SJCRH30 (cell line): Measurements from ENCODE around the gene B4GALT3. TPM values are rescaled to one million over a fixed set of nuclear protein-coding genes. Genes with fewer than 3 reads are reported as not detected.
A peak's percentile ranks its signal among the peaks of the same experiment; 100 is the strongest.

ENCODE experiments used
- DNase-seq, 2 experiments: peaks; one replicate each; pipeline ENCODE4 v3.0.0-alpha.2; 2015 to 2020
- H3K27ac ChIP-seq: fragments of 250-450 bp; sonication (Bioruptor Pico); 2 replicates; pipeline ENCODE4 v1.5.1; 2020; ENCODE audit warnings: mild to moderate bottlenecking, moderate library complexity
- H3K27me3 ChIP-seq: fragments of 250-450 bp; sonication (Bioruptor Pico); 2 replicates; pipeline ENCODE4 v1.5.1; 2020; ENCODE audit warnings: mild to moderate bottlenecking, moderate library complexity
- H3K36me3 ChIP-seq: fragments of 250-450 bp; sonication (Bioruptor Pico); 2 replicates; pipeline ENCODE4 v1.5.1; 2020; ENCODE audit warnings: mild to moderate bottlenecking, moderate library complexity
- H3K4me1 ChIP-seq: fragments of 250-450 bp; sonication (Bioruptor Pico); 2 replicates; pipeline ENCODE4 v1.5.1; 2020; ENCODE audit warnings: mild to moderate bottlenecking, moderate library complexity
- H3K4me3 ChIP-seq: fragments of 250-450 bp; sonication (Bioruptor Pico); 2 replicates; pipeline ENCODE4 v1.5.1; 2020; ENCODE audit warnings: mild to moderate bottlenecking, moderate library complexity
- H3K9me3 ChIP-seq: fragments of 250-450 bp; sonication (Bioruptor Pico); replicated peaks from 2 replicates; pipeline ENCODE4 v1.5.1; 2020; ENCODE audit warnings: mild to moderate bottlenecking, moderate library complexity
- total RNA-seq: library from RNA; depleted of rRNA; stranded (reverse); fragments of >200 nt; shearing (Covaris generic); gene quantifications from 2 replicates; pipeline ENCODE4 v1.2.3, GENCODE V29; 2014

The B4GALT3 gene
- total RNA-seq, 1 experiment from 2014 or later = 31.4 TPM

DNA sequence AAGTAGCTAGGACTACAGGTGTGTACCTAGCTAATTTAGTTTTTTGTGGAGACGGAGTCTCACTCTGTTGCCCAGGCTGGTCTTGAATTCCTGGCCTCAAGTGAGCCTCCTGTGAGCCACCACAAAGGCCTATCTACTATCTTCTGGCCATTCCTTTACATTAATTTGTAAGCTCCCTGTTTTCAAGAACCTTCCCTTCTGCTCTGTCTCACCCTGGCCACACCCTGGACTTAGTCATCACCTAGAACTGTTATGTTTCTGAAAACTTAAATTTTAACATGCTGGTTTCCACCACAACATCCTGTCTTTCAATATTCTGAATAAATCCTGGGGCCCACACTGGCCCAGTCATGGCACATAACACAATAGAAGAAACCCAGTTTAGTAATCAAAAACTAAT lies 4.9 kb upstream of the B4GALT3 start:
- Histone ChIP-seq H3K27ac (no peak overlapping the region), H3K36me3 (no peaks in the 10 kb centered on the region), H3K4me1 (peaks cover 14% of the 10 kb centered on the region), H3K4me3 (no peak overlapping the region), H3K27me3 (no peaks in the 10 kb centered on the region), H3K9me3 (no peaks in the 10 kb centered on the region)
- DNase-seq = no peak

DNA sequence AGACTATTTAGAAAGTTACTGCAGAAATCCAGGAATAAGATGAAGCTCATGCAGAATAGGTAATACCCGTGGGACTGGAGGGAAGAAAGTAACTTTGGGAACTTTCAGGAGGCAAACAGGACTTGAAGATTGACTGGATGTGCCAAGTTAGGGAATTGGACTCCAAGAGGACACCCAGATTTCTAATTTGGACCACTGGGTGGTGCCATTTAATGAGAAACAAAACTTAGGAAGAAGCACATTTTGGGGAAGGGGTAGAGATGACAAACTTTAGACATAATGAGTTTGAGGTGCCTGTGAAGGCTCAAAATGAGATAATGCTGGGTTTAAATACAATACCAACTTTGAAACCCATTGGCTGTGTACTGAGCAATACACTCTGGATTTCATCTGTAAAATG lies 3.3 kb upstream of the B4GALT3 start:
- Histone ChIP-seq H3K27me3 (no peaks in the 10 kb centered on the region), H3K27ac (no peak overlapping the region), H3K36me3 (no peaks in the 10 kb centered on the region), H3K4me1 (peaks cover 8% of the 10 kb centered on the region), H3K4me3 (no peak overlapping the region), H3K9me3 (no peaks in the 10 kb centered on the region)
- DNase-seq = peak in 1 of 2 experiments; percentile 37

DNA sequence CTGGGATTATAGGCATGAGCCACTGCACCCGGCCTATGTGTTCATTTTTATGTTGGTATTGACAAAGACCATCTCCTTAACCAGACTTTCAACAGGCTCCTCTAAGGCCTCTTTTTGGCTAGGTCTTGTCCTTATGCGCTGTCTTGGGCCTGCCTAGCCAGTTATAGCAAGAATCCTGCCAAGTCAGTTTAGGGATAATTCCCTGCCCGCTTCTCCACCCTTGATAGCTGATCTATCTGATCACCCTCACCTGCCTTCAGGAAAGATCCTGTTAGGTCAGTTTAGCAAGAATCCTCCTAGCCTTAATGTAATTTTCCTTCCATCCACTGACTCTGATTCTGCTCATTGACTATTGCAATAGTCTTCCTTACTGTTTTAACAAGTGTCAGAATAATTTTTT lies 2.4 kb upstream of the B4GALT3 start:
- DNase-seq = no peak
- Histone ChIP-seq H3K27ac (no peak overlapping the region), H3K36me3 (no peaks in the 10 kb centered on the region), H3K27me3 (no peaks in the 10 kb centered on the region), H3K4me1 (peaks cover 2% of the 10 kb centered on the region), H3K9me3 (no peaks in the 10 kb centered on the region), H3K4me3 (no peak overlapping the region)

DNA sequence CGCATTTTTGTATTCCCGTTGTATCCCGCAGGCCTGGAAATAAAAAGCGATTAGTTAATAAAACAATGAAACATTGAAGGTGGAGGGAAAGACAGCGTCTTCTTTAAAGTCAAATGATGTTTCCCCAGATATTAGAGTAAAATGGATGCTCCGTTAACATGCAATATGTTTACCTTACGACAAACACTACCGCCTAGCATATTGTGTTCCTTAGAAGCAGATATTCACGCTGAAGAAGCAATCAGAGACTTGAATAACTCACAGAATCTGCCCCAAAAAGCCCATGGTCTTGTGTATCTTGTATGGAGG lies 583 bp upstream of the B4GALT3 start:
- H3K9me3 ChIP-seq = no peaks in the 10 kb centered on the region
- no peaks in the 10 kb centered on the region for H3K4me1 ChIP-seq
- H3K27me3 ChIP-seq = no peaks in the 10 kb centered on the region
- peak overlapping the region; percentile 78 for H3K4me3 ChIP-seq
- H3K36me3 ChIP-seq = peaks cover 10% of the 10 kb centered on the region
- no peak for DNase-seq
- H3K27ac ChIP-seq = peak overlapping the region; percentile 65; the same call in 1 of the 2 replicates

DNA sequence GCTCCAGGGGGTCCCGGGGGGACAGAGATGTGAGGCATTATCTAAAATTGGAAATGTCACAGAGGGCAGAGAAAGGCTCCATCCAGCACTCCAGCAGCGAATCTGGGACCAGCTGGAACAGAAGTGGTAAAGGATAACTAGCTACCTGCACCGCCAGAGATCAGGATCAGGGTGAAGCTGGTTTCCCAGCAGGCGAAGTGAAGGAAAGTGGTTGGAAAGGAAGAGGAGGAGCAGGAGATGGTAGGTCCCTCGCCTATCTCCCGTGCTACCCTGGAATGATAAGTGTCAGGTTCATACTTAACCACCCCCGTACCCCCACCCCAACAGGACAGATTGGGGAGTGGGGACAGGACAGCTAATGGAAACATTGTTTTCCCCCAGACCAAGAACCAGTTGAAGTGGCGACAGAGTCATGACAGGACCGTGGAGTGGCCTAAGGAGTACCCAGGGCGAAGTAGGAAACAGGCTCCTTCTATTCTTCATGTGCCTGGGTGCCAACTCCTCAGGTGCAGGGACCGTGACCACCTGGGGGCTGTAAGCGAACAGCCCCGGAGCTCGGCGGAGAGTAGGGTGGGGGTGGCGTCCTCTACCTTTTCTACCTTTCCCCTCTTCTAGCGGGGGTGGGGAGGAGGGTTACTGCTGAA lies 717 bp downstream of the B4GALT3 start:
- Histone ChIP-seq H3K27ac (peak overlapping the region; percentile 65; the same call in 1 of the 2 replicates), H3K4me1 (no peaks in the 10 kb centered on the region), H3K27me3 (no peaks in the 10 kb centered on the region), H3K4me3 (peak overlapping the region; percentile 78), H3K9me3 (no peaks in the 10 kb centered on the region), H3K36me3 (peaks cover 23% of the 10 kb centered on the region)
- DNase-seq = no peak

DNA sequence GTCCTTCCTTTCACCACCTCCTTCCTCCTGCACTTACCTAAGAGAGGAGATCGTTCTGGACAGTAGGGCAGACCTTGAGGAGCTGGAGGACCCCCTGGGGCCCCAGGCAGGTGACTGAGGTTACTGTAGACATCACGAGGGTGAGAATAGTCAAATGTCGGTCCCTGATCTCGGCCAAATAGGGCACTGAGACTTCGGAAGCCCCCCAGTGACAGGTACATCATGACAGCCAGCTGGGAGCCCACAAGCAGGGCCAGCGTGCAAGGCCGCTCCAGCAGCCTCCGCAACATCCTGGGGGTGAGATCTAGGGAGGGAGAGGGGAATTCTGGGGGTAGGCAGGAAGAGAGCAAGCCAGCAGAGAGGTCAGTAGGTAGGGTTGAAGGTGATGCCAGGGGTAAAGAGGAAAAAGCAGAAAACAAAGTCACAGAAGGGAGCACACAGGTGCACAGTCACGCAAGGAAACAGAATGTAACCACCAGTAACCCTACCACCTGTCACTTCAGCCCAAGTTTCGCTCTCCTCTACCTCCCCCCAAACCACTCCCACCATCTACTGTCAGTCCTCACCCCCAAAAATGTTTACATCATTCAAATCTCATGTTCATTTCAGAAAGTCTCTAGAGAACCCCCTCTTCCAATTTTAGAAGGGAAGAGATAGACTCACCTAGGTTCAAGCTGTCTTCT lies 1.4 kb downstream of the B4GALT3 start:
- H3K36me3 ChIP-seq = peaks cover 27% of the 10 kb centered on the region
- no peak overlapping the region for H3K27ac ChIP-seq
- H3K4me3 ChIP-seq = no peak overlapping the region
- no peaks in the 10 kb centered on the region for H3K4me1 ChIP-seq
- no peaks in the 10 kb centered on the region for H3K9me3 ChIP-seq
- no peak for DNase-seq
- no peaks in the 10 kb centered on the region for H3K27me3 ChIP-seq

DNA sequence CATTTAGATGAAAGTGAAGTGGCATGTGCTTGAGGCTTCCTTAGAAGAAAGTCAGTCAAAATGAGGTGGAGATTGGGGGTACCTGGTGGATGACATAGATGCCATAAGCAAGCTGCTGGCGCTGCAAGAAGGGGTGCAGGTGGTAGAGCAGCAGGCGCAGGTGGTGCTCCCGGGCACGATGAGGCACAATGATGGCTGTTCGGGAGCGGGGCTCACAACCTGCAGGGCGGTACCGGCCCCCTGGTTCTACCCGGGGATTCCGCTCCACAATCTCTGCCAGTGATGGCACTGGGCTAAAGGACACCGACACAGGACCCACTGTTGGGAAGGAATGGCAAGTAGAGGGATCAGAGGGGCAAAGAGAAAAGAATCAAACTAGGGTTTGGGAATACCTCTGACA lies 2.4 kb downstream of the B4GALT3 start:
- Histone ChIP-seq H3K36me3 (peaks cover 27% of the 10 kb centered on the region), H3K4me1 (no peaks in the 10 kb centered on the region), H3K4me3 (no peak overlapping the region), H3K9me3 (no peaks in the 10 kb centered on the region), H3K27ac (no peak overlapping the region), H3K27me3 (no peaks in the 10 kb centered on the region)
- no peak for DNase-seq

DNA sequence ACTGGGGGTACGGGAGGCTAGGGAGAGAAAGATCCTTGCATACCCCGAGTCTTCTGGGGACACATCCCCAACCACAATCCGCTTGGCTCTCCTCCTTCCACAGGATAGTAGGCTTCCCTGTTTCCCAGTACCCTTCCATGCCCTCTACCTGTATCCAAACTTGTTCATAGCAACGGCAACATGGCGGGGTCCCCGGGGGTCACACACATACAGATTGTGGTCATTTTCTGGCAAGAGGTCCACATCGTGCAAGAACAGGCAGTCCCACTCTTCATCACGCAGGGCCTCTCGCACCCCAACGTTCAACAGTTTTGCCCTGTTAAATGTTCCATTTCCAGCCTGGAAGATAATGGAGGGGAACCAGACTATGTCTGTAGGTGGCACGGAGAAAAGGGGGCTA lies 3.6 kb downstream of the B4GALT3 start:
- Histone ChIP-seq H3K4me3 (no peak overlapping the region), H3K27me3 (no peaks in the 10 kb centered on the region), H3K27ac (no peak overlapping the region)

DNA sequence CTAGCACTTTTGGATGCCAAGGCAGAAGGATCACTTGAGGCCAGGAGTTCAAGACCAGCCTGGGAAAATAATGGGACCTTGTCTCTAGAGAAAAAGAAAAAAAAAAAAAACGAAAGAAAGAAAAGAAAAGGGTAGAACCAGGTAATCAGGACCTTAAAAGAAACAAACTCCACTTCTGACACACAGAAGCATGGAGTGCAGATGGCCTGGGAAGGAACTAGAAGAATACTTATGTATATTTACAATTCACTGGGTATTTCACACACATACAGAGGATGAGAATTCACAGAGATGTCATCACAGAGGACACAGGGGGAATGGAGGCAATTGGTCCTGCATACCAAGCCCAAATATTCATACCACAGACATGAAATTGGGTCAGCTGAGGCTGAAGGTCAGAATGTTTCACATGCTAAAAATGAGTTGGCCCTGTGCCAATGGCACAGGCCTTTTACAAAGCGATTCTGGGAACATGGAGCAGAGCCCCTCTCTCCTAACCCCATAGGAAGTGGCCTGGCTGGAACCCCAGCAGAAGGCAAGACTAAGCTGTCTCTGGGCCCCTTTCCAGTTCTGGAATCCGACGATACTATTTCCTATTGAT lies 4.4 kb downstream of the B4GALT3 start:
- H3K27ac ChIP-seq = no peak overlapping the region
- DNase-seq = no peak
- peaks cover 29% of the 10 kb centered on the region for H3K36me3 ChIP-seq
- no peaks in the 10 kb centered on the region for H3K4me1 ChIP-seq
- no peaks in the 10 kb centered on the region for H3K27me3 ChIP-seq
- no peaks in the 10 kb centered on the region for H3K9me3 ChIP-seq
- H3K4me3 ChIP-seq = no peak overlapping the region

More for the DNA sequence above, 3.6 kb downstream of the B4GALT3 start:
- Histone ChIP-seq H3K9me3 (no peaks in the 10 kb centered on the region), H3K36me3 (peaks cover 29% of the 10 kb centered on the region), H3K4me1 (no peaks in the 10 kb centered on the region)
- DNase-seq = no peak

DNA sequence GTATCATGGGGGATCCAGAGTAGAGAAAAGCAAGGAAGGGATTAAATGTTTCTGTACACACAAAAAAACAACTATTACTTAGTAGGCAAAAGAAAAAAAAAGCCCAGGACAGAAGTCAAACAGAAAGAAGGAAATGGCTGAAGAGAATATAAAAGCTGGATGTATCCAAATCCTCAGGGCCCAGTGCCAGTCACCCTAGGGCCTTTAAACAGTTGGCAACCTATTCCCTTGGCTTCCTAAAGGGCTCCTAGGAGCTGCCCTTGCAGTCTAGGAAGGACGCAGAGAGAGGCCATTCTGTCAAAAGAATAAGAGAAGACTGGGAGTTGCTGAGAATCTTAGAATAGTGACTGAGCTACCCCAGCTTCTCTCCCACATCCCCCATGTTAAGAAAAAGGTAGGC lies 5.0 kb downstream of the B4GALT3 start:
- Histone ChIP-seq H3K9me3 (no peaks in the 10 kb centered on the region), H3K27me3 (no peaks in the 10 kb centered on the region), H3K4me3 (no peak overlapping the region), H3K36me3 (peaks cover 29% of the 10 kb centered on the region), H3K27ac (no peak overlapping the region), H3K4me1 (no peaks in the 10 kb centered on the region)
- DNase-seq = no peak

DNA sequence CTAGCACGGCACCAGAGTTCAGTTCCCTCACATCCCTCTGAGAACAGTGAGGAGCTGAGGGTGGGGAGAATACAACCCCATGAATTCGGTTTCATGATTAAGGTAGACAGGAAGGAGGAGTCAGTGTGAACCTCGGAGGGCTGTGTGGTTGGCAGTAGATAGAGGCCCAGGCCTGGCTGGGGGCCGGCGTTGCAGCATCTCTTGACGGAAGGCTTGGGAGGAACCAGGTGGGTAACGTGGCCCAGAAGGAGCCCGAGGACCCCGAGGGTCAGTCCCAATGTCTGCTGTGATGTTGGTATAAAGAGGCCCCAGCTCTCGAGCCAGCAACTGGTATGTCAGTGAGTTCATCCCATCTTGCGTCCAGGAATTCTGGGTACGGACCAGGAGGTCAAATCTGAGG lies 5.6 kb downstream of the B4GALT3 start:
- no peak overlapping the region for H3K4me3 ChIP-seq
- peaks cover 29% of the 10 kb centered on the region for H3K36me3 ChIP-seq
- no peak overlapping the region for H3K27ac ChIP-seq
- no peaks in the 10 kb centered on the region for H3K27me3 ChIP-seq
- no peak for DNase-seq
- H3K9me3 ChIP-seq = no peaks in the 10 kb centered on the region
- no peaks in the 10 kb centered on the region for H3K4me1 ChIP-seq

DNA sequence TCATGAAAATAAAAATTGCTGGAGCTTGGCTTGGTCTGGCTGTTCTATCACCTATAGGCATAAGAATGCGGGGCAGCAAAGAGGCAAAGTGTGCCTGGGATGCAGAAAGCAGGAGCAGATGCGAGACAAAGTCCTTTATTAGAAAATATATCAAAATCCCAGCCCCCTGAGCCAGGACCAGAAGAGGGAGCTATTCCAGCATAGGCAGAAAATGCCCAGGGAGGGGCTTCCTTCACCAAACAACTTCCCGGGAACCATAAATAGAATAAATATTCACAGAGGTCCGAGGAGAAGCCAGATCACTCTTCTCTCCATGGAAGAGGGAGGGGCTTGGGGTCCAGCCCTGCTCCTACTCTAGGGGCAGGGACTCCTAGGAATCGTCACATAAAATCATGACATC lies 6.1 kb downstream of the B4GALT3 start:
- DNase-seq = no peak
- Histone ChIP-seq H3K4me1 (no peaks in the 10 kb centered on the region), H3K36me3 (peaks cover 29% of the 10 kb centered on the region), H3K9me3 (no peaks in the 10 kb centered on the region), H3K27me3 (no peaks in the 10 kb centered on the region), H3K4me3 (no peak overlapping the region), H3K27ac (no peak overlapping the region)

DNA sequence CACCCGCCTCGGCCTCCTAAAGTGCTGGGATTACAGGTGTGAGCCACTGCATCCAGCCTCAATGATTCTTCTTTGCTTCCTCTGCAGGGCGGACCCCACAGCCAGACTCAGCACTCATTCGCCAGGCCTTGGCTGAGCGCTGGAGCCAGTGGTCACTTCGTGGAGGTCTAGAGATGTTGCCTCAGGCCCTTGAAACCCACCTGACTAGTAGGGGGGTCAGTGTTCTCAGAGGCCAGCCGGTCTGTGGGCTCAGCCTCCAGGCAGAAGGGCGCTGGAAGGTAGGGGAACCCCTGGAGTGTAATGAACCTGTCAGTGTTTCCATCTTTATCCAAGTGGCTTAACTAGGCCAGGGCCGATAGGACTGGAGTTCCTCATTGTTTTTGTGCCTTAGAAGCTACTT lies 8.4 kb downstream of the B4GALT3 start:
- Histone ChIP-seq H3K36me3 (peaks cover 27% of the 10 kb centered on the region), H3K27me3 (no peaks in the 10 kb centered on the region), H3K4me1 (no peaks in the 10 kb centered on the region), H3K9me3 (no peaks in the 10 kb centered on the region), H3K27ac (no peak overlapping the region), H3K4me3 (no peak overlapping the region)
- DNase-seq = no peak

DNA sequence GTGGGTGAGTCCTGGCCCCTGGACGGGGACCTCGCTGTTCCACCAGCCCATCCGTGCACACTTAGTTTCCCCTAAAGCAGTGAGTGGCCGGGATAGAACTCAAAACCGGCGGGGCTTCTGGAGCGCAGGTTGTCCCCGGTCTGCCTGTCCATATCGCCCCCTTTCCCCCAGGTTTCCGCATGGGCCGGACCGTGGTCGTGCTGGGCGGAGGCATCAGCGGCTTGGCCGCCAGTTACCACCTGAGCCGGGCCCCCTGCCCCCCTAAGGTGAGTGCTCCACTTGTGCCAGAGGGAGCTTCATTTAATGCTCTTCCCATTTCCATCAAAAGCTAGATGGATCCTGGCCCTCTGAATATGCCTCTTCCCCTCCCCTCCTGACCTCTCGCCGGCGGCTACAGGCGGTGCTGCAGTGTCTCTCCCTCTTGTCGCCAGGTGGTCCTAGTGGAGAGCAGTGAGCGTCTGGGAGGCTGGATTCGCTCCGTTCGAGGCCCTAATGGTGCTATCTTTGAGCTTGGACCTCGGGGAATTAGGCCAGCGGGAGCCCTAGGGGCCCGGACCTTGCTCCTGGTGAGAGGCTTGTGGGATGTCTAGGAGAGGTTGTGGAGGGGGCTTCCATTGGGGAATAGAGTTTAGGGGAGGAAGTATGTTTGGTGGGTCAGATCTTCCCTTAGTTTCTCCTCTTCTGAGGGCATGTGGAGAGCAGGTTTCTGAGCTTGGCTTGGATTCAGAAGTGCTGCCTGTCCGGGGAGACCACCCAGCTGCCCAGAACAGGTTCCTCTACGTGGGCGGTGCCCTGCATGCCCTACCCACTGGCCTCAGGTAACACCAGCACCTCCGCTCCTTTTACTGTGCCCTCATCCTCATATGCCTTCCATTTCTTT lies 10.4 kb downstream of the B4GALT3 start:
- DNase-seq = peak; percentile 19 to 37
- peak overlapping the region; percentile 69 for H3K4me3 ChIP-seq
- H3K36me3 ChIP-seq = peaks cover 9% of the 10 kb centered on the region

More for the DNA sequence above, 10.4 kb downstream of the B4GALT3 start:
- Histone ChIP-seq H3K9me3 (no peaks in the 10 kb centered on the region), H3K4me1 (no peaks in the 10 kb centered on the region), H3K27me3 (no peaks in the 10 kb centered on the region), H3K27ac (peak overlapping the region; percentile 6; the same call in 1 of the 2 replicates)
